ENCODE results near the gene SPINK5. TPM values are rescaled to one million over a fixed set of nuclear protein-coding genes. Genes with fewer than 3 reads are reported as not detected.

Gene SPINK5
- total RNA-seq, 2 donors from 2014 or later: 0.54 TPM; not detected in 1

- no peak for ATAC-seq (ENCODE audit: insufficient number of reproducible peaks, low FRiP score, low read depth)
- TF ChIP-seq, protein P1, sequence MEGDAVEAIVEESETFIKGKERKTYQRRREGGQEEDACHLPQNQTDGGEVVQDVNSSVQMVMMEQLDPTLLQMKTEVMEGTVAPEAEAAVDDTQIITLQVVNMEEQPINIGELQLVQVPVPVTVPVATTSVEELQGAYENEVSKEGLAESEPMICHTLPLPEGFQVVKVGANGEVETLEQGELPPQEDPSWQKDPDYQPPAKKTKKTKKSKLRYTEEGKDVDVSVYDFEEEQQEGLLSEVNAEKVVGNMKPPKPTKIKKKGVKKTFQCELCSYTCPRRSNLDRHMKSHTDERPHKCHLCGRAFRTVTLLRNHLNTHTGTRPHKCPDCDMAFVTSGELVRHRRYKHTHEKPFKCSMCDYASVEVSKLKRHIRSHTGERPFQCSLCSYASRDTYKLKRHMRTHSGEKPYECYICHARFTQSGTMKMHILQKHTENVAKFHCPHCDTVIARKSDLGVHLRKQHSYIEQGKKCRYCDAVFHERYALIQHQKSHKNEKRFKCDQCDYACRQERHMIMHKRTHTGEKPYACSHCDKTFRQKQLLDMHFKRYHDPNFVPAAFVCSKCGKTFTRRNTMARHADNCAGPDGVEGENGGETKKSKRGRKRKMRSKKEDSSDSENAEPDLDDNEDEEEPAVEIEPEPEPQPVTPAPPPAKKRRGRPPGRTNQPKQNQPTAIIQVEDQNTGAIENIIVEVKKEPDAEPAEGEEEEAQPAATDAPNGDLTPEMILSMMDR (IDR thresholded peaks at IDR 0.05): no peak
- no peaks in the 10 kb centered on the region for H3K36me3 ChIP-seq
- no peak overlapping the region for H3K27ac ChIP-seq
- H3K9me3 ChIP-seq: peaks cover 4% of the 10 kb centered on the region
- H3K4me1 ChIP-seq (ENCODE audit: control insufficient read depth in 1 of 2, low read depth in 2 of 2): no peaks in the 10 kb centered on the region
- no peak for DNase-seq (ENCODE audit: low spot score)
- no peaks in the 10 kb centered on the region for H3K27me3 ChIP-seq (replicated peaks; ENCODE audit: insufficient read depth)
- H3K4me3 ChIP-seq: no peak overlapping the region
These were observed 2.9 kb upstream of the SPINK5 start for GRCh38 chr5:148060881-148061280.

- H3K9me3 ChIP-seq: no peaks in the 10 kb centered on the region
- no peaks in the 10 kb centered on the region for H3K27me3 ChIP-seq (replicated peaks; ENCODE audit: insufficient read depth)
- H3K4me1 ChIP-seq (ENCODE audit: control insufficient read depth in 1 of 2, low read depth in 2 of 2): no peaks in the 10 kb centered on the region
- H3K36me3 ChIP-seq: no peaks in the 10 kb centered on the region
- DNase-seq (ENCODE audit: low spot score) (no peak), ATAC-seq (ENCODE audit: insufficient number of reproducible peaks, low FRiP score, low read depth) (no peak)
- no peak overlapping the region for H3K4me3 ChIP-seq
- TF ChIP-seq, protein P1 (IDR thresholded peaks at IDR 0.05): no peak
- no peak overlapping the region for H3K27ac ChIP-seq
These were observed 6.8 kb downstream of the SPINK5 start for GRCh38 chr5:148070621-148071020.

DNA sequence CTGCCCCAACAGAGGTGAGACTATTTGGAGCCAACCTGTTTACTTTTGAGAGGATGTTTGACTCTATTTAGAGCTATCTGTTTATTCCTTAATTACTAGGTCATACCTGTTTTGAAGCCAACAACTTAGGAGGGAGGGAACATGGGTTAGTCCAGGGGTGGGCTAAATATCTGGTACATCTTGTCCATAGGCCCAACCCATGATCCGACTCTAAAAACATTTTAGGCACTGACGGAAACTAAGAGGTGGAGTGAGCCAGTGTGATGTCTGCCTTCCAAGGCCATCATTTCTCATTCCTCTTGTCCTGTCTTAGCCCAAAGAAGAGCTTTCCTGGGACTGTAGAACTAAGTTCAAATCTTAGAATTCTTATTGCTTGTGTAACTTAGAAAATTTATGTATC lies 8.4 kb downstream of the SPINK5 start:
- no peak for DNase-seq (ENCODE audit: low spot score)
- Histone ChIP-seq H3K27me3 (replicated peaks; ENCODE audit: insufficient read depth) (no peaks in the 10 kb centered on the region), H3K36me3 (no peaks in the 10 kb centered on the region), H3K4me1 (ENCODE audit: control insufficient read depth in 1 of 2, low read depth in 2 of 2) (no peaks in the 10 kb centered on the region), H3K9me3 (no peaks in the 10 kb centered on the region), H3K4me3 (no peak overlapping the region), H3K27ac (no peak overlapping the region)
- TF ChIP-seq, protein P1 (IDR thresholded peaks at IDR 0.05): no peak
- ATAC-seq (ENCODE audit: insufficient number of reproducible peaks, low FRiP score, low read depth): no peak

- DNase-seq (ENCODE audit: low spot score): no peak
- H3K27ac ChIP-seq: no peak overlapping the region
- H3K9me3 ChIP-seq: no peaks in the 10 kb centered on the region
- no peaks in the 10 kb centered on the region for H3K27me3 ChIP-seq (replicated peaks; ENCODE audit: insufficient read depth)
- no peaks in the 10 kb centered on the region for H3K36me3 ChIP-seq
- no peak overlapping the region for H3K4me3 ChIP-seq
- TF ChIP-seq, protein P1 (IDR thresholded peaks at IDR 0.05): no peak
- no peaks in the 10 kb centered on the region for H3K4me1 ChIP-seq (ENCODE audit: control insufficient read depth in 1 of 2, low read depth in 2 of 2)
- no peak for ATAC-seq (ENCODE audit: insufficient number of reproducible peaks, low FRiP score, low read depth)
These were observed 11.7 kb downstream of the SPINK5 start for GRCh38 chr5:148075529-148075928.

DNA sequence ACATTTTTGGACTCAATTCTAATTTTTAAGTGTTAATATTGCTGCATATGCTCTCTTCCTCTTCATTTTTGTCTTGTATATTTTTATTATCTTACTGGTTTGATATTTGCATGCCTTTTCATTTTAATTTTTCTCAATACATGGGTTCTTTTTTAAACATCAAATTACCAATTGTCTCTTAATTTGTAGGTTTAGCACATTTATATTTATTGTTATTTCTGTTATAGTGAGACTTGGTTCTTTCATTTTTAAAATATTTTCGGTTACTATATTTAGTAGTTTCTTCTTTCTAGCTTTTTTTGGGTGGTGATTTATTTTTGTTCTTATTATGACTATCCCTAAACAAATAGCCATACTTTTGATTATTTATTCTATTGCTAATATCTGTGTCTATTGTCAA lies 19.4 kb downstream of the SPINK5 start:
- no peaks in the 10 kb centered on the region for H3K4me1 ChIP-seq (ENCODE audit: control insufficient read depth in 1 of 2, low read depth in 2 of 2)
- H3K36me3 ChIP-seq: no peaks in the 10 kb centered on the region
- no peaks in the 10 kb centered on the region for H3K9me3 ChIP-seq
- TF ChIP-seq, protein P1 (IDR thresholded peaks at IDR 0.05): no peak
- no peak overlapping the region for H3K4me3 ChIP-seq
- ATAC-seq (ENCODE audit: insufficient number of reproducible peaks, low FRiP score, low read depth): no peak
- no peak for DNase-seq (ENCODE audit: low spot score)
- no peak overlapping the region for H3K27ac ChIP-seq
- no peaks in the 10 kb centered on the region for H3K27me3 ChIP-seq (replicated peaks; ENCODE audit: insufficient read depth)

All from thoracic aorta (tissue), 2 donors.